Transverse colon (tissue), 4 donors: ENCODE measurements around the gene RNF121.
"Not testable (repeated sequence)": the region's sequence is repeated elsewhere in the genome, so short reads cannot be mapped to it uniquely, and the experiment has no call there.

Experiments used
- EP300 ChIP-seq: sonication (generic); formaldehyde crosslinking; IDR thresholded peaks from one replicate; pipeline ENCODE4 v1.6.1; 2017; ENCODE audit warnings: antibody characterized with exemption, low read depth
- POLR2A ChIP-seq: fragments of 450-650 bp; IDR thresholded peaks from one replicate; pipeline ENCODE4 v1.6.1; 2016; ENCODE audit warnings: antibody characterized with exemption, mild to moderate bottlenecking, moderate library complexity
- POLR2AphosphoS5 ChIP-seq, 3 donors: sonication (generic); formaldehyde crosslinking; IDR thresholded peaks; one replicate each; pipeline ENCODE4 v1.6.1; 2016; ENCODE audit warnings: antibody characterized with exemption in 3 of 3
- TF ChIP-seq, protein P1 (sequence below), 5 experiments: fragments of 200-600 bp in 3 of 5; fragments of 450-650 bp in 2 of 5; sonication (generic) in 3 of 5; IDR thresholded peaks; 1 replicate in 2 of 5; 2 replicates in 3 of 5; pipeline ENCODE4 v1.5.1; 2016 to 2017; ENCODE audit warnings: antibody characterized with exemption in 5 of 5, inconsistent platforms in 3 of 5, mild to moderate bottlenecking in 2 of 5, moderate library complexity in 1 of 5

DNA sequence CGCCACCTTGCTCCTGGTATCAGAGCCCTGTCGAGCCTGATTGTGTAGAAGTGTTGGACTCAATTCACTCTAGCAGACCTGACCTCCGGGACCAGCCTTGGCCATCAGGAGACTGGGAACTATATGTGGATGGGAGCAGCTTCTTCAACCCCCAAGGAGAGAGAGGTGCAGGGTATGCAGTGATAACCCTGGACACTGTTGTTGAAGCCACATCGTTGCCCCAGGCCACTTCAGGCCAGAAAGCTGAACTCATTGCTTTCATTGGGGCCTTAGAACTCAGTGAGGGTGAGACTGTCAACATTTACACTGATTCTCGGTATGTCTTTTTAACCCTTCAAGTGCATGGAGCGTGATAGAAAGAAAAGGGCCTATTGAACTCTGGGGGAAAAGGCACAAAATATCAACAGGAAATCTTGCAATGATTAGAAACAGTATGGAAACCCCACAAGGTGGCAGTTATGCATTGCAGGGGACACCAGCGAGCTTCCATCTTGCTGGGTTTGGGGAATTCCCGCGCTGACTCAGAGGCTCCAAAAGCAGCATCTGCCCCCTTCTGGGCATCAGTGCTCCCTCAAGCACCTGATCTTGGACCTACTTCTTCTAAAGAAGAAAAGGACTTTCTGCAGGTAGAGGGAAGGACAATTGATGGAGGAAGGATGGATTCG, 17.4 kb upstream of the RNF121 start:
- TF ChIP-seq, protein P1, sequence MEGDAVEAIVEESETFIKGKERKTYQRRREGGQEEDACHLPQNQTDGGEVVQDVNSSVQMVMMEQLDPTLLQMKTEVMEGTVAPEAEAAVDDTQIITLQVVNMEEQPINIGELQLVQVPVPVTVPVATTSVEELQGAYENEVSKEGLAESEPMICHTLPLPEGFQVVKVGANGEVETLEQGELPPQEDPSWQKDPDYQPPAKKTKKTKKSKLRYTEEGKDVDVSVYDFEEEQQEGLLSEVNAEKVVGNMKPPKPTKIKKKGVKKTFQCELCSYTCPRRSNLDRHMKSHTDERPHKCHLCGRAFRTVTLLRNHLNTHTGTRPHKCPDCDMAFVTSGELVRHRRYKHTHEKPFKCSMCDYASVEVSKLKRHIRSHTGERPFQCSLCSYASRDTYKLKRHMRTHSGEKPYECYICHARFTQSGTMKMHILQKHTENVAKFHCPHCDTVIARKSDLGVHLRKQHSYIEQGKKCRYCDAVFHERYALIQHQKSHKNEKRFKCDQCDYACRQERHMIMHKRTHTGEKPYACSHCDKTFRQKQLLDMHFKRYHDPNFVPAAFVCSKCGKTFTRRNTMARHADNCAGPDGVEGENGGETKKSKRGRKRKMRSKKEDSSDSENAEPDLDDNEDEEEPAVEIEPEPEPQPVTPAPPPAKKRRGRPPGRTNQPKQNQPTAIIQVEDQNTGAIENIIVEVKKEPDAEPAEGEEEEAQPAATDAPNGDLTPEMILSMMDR (IDR thresholded peaks at IDR 0.05), result not testable (repeated sequence)
- not testable (repeated sequence) for TF ChIP-seq POLR2A; POLR2AphosphoS5 (IDR thresholded peaks at IDR 0.05); EP300
